WTC11 (cell line): ENCODE data around the gene MAGI2. TPM values are rescaled to one million over a fixed set of nuclear protein-coding genes. Genes with fewer than 3 reads are reported as not detected.
A peak's percentile ranks its signal among the peaks of the same experiment; 100 is the strongest.

Experiments
- ATAC-seq: fragments of 200-7000 bp; cut with Tn5 transposase; 2 replicates; pipeline ENCODE4 v1.10.0; 2021; ENCODE audit warnings: mild to moderate bottlenecking, moderate library complexity
- CTCF ChIA-PET: fragments of 300-600 bp; sonication (Branson Sonifier 250); formaldehyde crosslinking; loops from one replicate; lab custom pipeline; 2021; ENCODE audit warnings: antibody characterized with exemption; lab: Charles Lee
- POLR2A ChIA-PET: fragments of 350-600 bp; sonication (Branson Sonifier 250); formaldehyde crosslinking; loops from one replicate; lab custom pipeline; 2021; ENCODE audit warnings: antibody characterized with exemption; lab: Charles Lee
- DNase-seq: peaks from one replicate; pipeline ENCODE4 v3.0.0; 2021; ENCODE audit warnings: low spot score
- H3K27ac Mint-ChIP-seq: 2 replicates; pipeline ENCODE4 v1.8.0; 2021; ENCODE audit warnings: mixed read lengths
- H3K27me3 Mint-ChIP-seq: 2 replicates; pipeline ENCODE4 v1.8.0; 2021; ENCODE audit warnings: low read depth, mild to moderate bottlenecking, moderate library complexity, mixed read lengths
- H3K36me3 Mint-ChIP-seq: 2 replicates; pipeline ENCODE4 v1.8.0; 2021; ENCODE audit warnings: mixed read lengths
- H3K4me1 Mint-ChIP-seq: 2 replicates; pipeline ENCODE4 v1.8.0; 2022; ENCODE audit warnings: mixed read lengths
- H3K4me3 Mint-ChIP-seq: 2 replicates; pipeline ENCODE4 v1.8.0; 2021; ENCODE audit warnings: mild to moderate bottlenecking, moderate library complexity, mixed read lengths
- H3K9me3 Mint-ChIP-seq: 2 replicates; pipeline ENCODE4 v1.8.0; 2021; ENCODE audit warnings: mixed read lengths
- ATF2 ChIP-seq: sonication (generic); formaldehyde crosslinking; IDR thresholded peaks from 2 replicates; pipeline ENCODE4 v1.8.1; 2022; ENCODE audit warnings: low read depth, missing genetic modification reagents, borderline replicate concordance
- CREM ChIP-seq: sonication (generic); formaldehyde crosslinking; IDR thresholded peaks from 2 replicates; pipeline ENCODE4 v1.8.1; 2022; ENCODE audit warnings: mild to moderate bottlenecking, missing genetic modification reagents, moderate library complexity
- E2F1 ChIP-seq: sonication (generic); formaldehyde crosslinking; IDR thresholded peaks from 2 replicates; pipeline ENCODE4 v1.8.0; 2022; ENCODE audit warnings: mild to moderate bottlenecking, missing genetic modification reagents
- ELF4 ChIP-seq: sonication (generic); formaldehyde crosslinking; IDR thresholded peaks from 2 replicates; pipeline ENCODE4 v1.8.1; 2022; ENCODE audit warnings: low read depth, mild to moderate bottlenecking, moderate library complexity, missing genetic modification reagents
- FOXP4 ChIP-seq: sonication (generic); formaldehyde crosslinking; IDR thresholded peaks from 2 replicates; pipeline ENCODE4 v1.8.0; 2022; ENCODE audit warnings: mild to moderate bottlenecking, missing genetic modification reagents
- HMGA2 ChIP-seq: fragments of 250-450 bp; sonication (Bioruptor Pico); IDR thresholded peaks from 2 replicates; pipeline ENCODE4 v1.4.0; 2021; ENCODE audit warnings: mild to moderate bottlenecking, moderate library complexity
- NR1H2 ChIP-seq: sonication (generic); formaldehyde crosslinking; IDR thresholded peaks from 2 replicates; pipeline ENCODE4 v1.9.0; 2021; ENCODE audit warnings: mild to moderate bottlenecking, moderate library complexity, missing genetic modification reagents
- NR3C1 ChIP-seq: sonication (generic); formaldehyde crosslinking; conservative IDR thresholded peaks from 2 replicates; pipeline ENCODE4 v1.8.1; 2023; ENCODE audit warnings: low read depth, mild to moderate bottlenecking, missing genetic modification reagents
- PRDM15 ChIP-seq: sonication (generic); formaldehyde crosslinking; IDR thresholded peaks from 2 replicates; pipeline ENCODE4 v1.8.0; 2022; ENCODE audit warnings: missing genetic modification reagents
- PRRX2 ChIP-seq: fragments of 250-450 bp; sonication (Bioruptor Pico); IDR thresholded peaks from 2 replicates; pipeline ENCODE4 v1.8.0; 2021; ENCODE audit warnings: mild to moderate bottlenecking
- TEAD1 ChIP-seq: sonication (generic); formaldehyde crosslinking; IDR thresholded peaks from 2 replicates; pipeline ENCODE4 v1.8.0; 2022; ENCODE audit warnings: mild to moderate bottlenecking, missing genetic modification reagents
- ZBTB43 ChIP-seq: sonication (generic); formaldehyde crosslinking; IDR thresholded peaks from 2 replicates; pipeline ENCODE4 v1.8.1; 2023; ENCODE audit warnings: mild to moderate bottlenecking, missing genetic modification reagents
- ZNF121 ChIP-seq: sonication (generic); formaldehyde crosslinking; IDR thresholded peaks from 2 replicates; pipeline ENCODE4 v1.8.0; 2023; ENCODE audit warnings: missing genetic modification reagents
- ZNF263 ChIP-seq: sonication (generic); formaldehyde crosslinking; IDR thresholded peaks from 2 replicates; pipeline ENCODE4 v1.8.1; 2022; ENCODE audit warnings: low read depth, mild to moderate bottlenecking, moderate library complexity, missing genetic modification reagents
- total RNA-seq: library from RNA; stranded (reverse); gene quantifications from 3 replicates; pipeline ENCODE4 v1.2.3, GENCODE V29; 2021
- TF ChIP-seq, protein P1 (sequence below): fragments of 250-450 bp; sonication (Bioruptor Pico); conservative IDR thresholded peaks from 2 replicates; pipeline ENCODE4 v1.9.0; 2021; ENCODE audit warnings: mild to moderate bottlenecking
- TF ChIP-seq, protein P2 (sequence below): sonication (generic); formaldehyde crosslinking; IDR thresholded peaks from 2 replicates; pipeline ENCODE4 v1.8.1; 2022; ENCODE audit warnings: mild to moderate bottlenecking, missing genetic modification reagents, moderate library complexity, borderline replicate concordance

MAGI2 gene
- total RNA-seq, 1 experiment from 2014 or later, result 26.6 TPM

GRCh38 chr7:78398081-78398480 is 1055.4 kb downstream of the MAGI2 start:
- Mint-ChIP-seq H3K27ac (no peak overlapping the region), H3K27me3 (peaks cover 34% of the 10 kb centered on the region), H3K9me3 (no peaks in the 10 kb centered on the region), H3K4me1 (peaks cover 79% of the 10 kb centered on the region), H3K4me3 (peak overlapping the region; percentile 18; the same call in 1 of the 2 replicates), H3K36me3 (no peaks in the 10 kb centered on the region)
- ATAC-seq (no peak), DNase-seq (no peak)
- POLR2A ChIA-PET, result no interaction called here
- CTCF ChIA-PET, result no interaction called here
- no peak for TF ChIP-seq FOXP4 (CRISPR knock-in tag)
- no peak for TF ChIP-seq ATF2
- TF ChIP-seq CREM, result no peak
- TF ChIP-seq ELF4 (CRISPR knock-in tag), result no peak
- TF ChIP-seq ZNF263 (CRISPR knock-in tag), result no peak
- no peak for TF ChIP-seq NR3C1
- TF ChIP-seq, protein P1, sequence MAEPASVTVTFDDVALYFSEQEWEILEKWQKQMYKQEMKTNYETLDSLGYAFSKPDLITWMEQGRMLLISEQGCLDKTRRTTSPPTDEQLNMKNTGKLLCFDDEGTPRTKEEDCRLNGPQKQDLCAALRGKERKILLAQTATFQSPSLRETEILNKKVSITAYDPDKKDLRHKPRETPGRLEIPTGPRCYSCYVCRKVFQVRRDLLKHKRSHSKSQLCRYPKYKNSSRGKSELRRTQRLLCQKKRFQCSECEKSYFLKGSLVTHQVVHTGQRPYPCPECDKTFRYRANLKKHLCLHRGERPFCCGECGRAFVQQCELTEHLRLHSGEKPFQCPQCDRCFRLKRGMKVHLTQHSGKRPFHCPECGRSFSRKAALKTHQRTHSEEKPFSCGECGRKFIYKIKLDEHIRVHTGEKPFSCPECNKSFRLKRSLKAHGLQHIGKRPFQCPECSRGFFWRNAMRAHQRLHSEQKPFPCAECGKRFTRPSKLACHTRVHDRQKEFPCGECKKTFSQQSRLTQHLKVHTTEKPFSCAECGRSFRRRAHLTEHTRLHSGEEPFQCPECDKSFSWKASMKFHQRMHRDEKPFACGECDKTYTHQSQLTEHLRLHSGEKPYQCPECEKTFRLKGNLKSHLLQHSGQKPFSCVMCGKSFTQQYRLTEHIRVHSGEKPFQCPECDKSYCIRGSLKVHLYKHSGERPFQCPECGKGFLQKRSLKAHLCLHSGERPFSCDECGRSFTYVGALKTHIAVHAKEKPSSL (CRISPR knock-in tag), result no peak
- TF ChIP-seq NR1H2 (CRISPR knock-in tag), result no peak
- TF ChIP-seq E2F1, result no peak
- no peak for TF ChIP-seq ZNF121 (CRISPR knock-in tag)
- TF ChIP-seq PRRX2 (CRISPR knock-in tag), result no peak
- no peak for TF ChIP-seq HMGA2 (CRISPR knock-in tag)
- TF ChIP-seq, protein P2, sequence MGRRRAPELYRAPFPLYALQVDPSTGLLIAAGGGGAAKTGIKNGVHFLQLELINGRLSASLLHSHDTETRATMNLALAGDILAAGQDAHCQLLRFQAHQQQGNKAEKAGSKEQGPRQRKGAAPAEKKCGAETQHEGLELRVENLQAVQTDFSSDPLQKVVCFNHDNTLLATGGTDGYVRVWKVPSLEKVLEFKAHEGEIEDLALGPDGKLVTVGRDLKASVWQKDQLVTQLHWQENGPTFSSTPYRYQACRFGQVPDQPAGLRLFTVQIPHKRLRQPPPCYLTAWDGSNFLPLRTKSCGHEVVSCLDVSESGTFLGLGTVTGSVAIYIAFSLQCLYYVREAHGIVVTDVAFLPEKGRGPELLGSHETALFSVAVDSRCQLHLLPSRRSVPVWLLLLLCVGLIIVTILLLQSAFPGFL (CRISPR knock-in tag), result no peak
- TF ChIP-seq PRDM15 (CRISPR knock-in tag), result no peak
- no peak for TF ChIP-seq ZBTB43 (CRISPR knock-in tag)
- TF ChIP-seq TEAD1 (CRISPR knock-in tag), result no peak
